ENCODE data around the gene PRDM16. TPM values are rescaled to one million over a fixed set of nuclear protein-coding genes. Genes with fewer than 3 reads are reported as not detected.

PRDM16 gene
- total RNA-seq, 1 experiment from 2014 or later: not detected

DNA sequence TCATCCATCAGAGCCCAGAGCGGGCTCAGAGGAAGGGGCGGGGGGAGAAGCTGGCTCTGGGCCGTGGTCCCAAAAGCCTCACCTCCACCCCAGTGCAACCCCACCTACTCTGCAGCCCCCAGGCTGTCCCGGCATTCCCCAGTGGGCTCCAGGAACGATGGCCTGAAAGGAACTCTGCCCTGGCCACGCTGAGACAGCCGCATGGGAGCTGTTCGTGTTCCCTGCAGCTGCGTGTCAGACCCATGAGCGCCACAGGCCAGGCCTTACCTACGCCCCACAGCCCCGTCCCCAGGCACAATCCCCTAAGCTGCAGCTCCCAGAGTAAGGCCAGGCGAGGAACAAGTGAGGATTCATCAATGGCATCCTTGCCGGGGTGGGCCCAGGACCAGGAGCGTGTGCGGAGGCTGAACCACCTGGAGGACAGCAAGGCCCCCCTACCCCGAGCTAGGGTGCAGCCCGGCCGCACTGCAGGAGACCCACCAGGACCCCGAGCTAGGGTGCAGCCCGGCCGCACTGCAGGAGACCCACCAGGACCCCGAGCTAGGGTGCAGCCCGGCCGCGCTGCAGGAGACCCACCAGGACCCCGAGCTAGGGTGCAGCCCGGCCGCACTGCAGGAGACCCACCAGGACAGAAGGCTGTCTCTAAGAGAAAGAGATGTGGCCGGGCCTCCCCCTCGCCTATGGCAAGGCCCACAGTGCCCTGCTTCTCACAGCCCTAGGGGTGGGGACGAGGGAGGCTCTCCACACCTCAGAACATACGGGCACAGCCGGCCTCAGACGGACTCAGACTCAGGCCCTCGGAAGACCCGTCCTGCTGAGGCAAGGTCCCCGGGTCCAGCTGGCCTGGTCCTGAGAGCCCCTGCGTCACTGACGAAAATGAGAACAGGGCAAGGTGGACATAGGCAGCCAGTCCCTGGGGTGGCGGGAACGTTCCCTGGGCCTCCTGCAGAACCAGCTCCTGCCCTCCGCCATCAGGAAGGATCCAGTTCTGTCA lies 359.0 kb downstream of the PRDM16 start:
- BruUV-seq (replicated peaks): no TSS peak
- no peaks in the 10 kb centered on the region for H3K9me3 Mint-ChIP-seq (ENCODE audit: unreplicated experiment)
- H3K4me3 Mint-ChIP-seq (ENCODE audit: unreplicated experiment): no peak overlapping the region
- no peaks in the 10 kb centered on the region for H3K4me1 Mint-ChIP-seq (ENCODE audit: insufficient read depth, unreplicated experiment)
- DNase-seq (ENCODE audit: unreplicated experiment): no peak
- intact Hi-C loops (cut with micrococcal nuclease): no loop called here
- ChIA-PET POLR2A (interaction anchor here (0.7 kb wide), 1 partner anchor 939 kb away, joined by 3 read pairs; no protein-coding TSS in a partner anchor), CTCF (interaction anchor here (0.6 to 1.1 kb wide), 3 partner anchors 25 to 1394 kb away, joined by 3 to 4 read pairs (median 3); no protein-coding TSS in a partner anchor)
- H3K36me3 Mint-ChIP-seq (ENCODE audit: insufficient read depth, unreplicated experiment): no peaks in the 10 kb centered on the region
- peaks cover 12% of the 10 kb centered on the region for H3K27me3 Mint-ChIP-seq (ENCODE audit: insufficient read depth, unreplicated experiment)
- H3K27ac Mint-ChIP-seq (ENCODE audit: low read depth, unreplicated experiment): no peak overlapping the region
- TF ChIP-seq, protein P1, sequence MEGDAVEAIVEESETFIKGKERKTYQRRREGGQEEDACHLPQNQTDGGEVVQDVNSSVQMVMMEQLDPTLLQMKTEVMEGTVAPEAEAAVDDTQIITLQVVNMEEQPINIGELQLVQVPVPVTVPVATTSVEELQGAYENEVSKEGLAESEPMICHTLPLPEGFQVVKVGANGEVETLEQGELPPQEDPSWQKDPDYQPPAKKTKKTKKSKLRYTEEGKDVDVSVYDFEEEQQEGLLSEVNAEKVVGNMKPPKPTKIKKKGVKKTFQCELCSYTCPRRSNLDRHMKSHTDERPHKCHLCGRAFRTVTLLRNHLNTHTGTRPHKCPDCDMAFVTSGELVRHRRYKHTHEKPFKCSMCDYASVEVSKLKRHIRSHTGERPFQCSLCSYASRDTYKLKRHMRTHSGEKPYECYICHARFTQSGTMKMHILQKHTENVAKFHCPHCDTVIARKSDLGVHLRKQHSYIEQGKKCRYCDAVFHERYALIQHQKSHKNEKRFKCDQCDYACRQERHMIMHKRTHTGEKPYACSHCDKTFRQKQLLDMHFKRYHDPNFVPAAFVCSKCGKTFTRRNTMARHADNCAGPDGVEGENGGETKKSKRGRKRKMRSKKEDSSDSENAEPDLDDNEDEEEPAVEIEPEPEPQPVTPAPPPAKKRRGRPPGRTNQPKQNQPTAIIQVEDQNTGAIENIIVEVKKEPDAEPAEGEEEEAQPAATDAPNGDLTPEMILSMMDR (IDR thresholded peaks at IDR 0.05; ENCODE audit: unreplicated experiment): no peak

DNA sequence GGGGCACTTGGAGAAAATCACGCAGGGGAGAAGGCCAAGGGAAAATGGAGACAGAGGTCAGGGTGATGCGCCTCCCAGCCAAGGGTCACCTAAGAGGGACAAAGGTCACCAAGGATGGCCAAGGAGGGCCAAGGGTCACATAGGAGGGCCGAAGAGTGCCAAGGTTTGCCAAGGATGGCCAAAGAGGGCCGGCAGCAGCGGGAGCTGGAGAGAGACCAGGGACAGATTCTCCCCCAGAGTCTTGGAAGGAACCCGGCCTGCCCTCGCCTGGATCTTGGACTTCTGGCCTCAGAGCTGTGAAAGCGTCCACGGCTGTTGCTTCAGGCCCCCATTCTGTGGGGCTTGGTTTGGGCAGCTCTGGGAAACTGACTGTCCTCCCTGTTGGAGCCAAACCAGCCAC lies 359.9 kb downstream of the PRDM16 start:
- TF ChIP-seq, protein P1 (IDR thresholded peaks at IDR 0.05; ENCODE audit: unreplicated experiment): no peak
- BruUV-seq (replicated peaks): no TSS peak
- intact Hi-C loops (cut with micrococcal nuclease): no loop called here
- Mint-ChIP-seq H3K27ac (ENCODE audit: low read depth, unreplicated experiment) (no peak overlapping the region), H3K4me1 (ENCODE audit: insufficient read depth, unreplicated experiment) (no peaks in the 10 kb centered on the region), H3K27me3 (ENCODE audit: insufficient read depth, unreplicated experiment) (peaks cover 21% of the 10 kb centered on the region), H3K4me3 (ENCODE audit: unreplicated experiment) (no peak overlapping the region), H3K9me3 (ENCODE audit: unreplicated experiment) (no peaks in the 10 kb centered on the region), H3K36me3 (ENCODE audit: insufficient read depth, unreplicated experiment) (no peaks in the 10 kb centered on the region)
- DNase-seq (ENCODE audit: unreplicated experiment): no peak
- CTCF ChIA-PET: interaction anchor here (0.7 to 1.1 kb wide), 2 partner anchors 24 to 573 kb away, joined by 3 to 4 read pairs; no protein-coding TSS in a partner anchor
- POLR2A ChIA-PET: no interaction called here

DNA sequence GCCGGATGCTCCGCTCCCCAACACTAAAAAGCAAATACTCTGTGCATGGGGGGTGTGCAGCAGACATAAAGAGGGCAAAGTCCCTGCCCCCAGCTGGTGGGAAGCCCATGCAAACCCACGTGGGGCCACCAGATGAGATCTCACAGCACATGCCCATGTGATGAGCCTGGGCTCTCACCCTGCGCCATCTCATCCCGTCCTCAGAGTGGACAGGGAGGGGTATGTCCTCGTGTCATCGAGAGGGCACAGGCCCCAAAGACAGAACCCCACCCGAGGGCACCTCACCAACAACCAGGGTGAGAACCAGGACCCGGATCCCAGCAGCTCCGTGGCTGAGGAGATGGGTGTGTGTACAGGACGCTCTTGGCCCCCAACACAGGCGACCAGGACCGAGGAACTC lies 360.3 kb downstream of the PRDM16 start:
- intact Hi-C loops (cut with micrococcal nuclease): no loop called here
- CTCF ChIA-PET: interaction anchor here (0.7 to 1.1 kb wide), 3 partner anchors 24 to 573 kb away, joined by 3 to 5 read pairs (median 4); no protein-coding TSS in a partner anchor
- Mint-ChIP-seq H3K36me3 (ENCODE audit: insufficient read depth, unreplicated experiment) (no peaks in the 10 kb centered on the region), H3K27ac (ENCODE audit: low read depth, unreplicated experiment) (no peak overlapping the region), H3K9me3 (ENCODE audit: unreplicated experiment) (no peaks in the 10 kb centered on the region), H3K4me3 (ENCODE audit: unreplicated experiment) (no peak overlapping the region), H3K27me3 (ENCODE audit: insufficient read depth, unreplicated experiment) (peaks cover 22% of the 10 kb centered on the region), H3K4me1 (ENCODE audit: insufficient read depth, unreplicated experiment) (no peaks in the 10 kb centered on the region)
- TF ChIP-seq, protein P1 (IDR thresholded peaks at IDR 0.05; ENCODE audit: unreplicated experiment): no peak
- DNase-seq (ENCODE audit: unreplicated experiment): no peak
- POLR2A ChIA-PET: no interaction called here
- no TSS peak for BruUV-seq (replicated peaks)

DNA sequence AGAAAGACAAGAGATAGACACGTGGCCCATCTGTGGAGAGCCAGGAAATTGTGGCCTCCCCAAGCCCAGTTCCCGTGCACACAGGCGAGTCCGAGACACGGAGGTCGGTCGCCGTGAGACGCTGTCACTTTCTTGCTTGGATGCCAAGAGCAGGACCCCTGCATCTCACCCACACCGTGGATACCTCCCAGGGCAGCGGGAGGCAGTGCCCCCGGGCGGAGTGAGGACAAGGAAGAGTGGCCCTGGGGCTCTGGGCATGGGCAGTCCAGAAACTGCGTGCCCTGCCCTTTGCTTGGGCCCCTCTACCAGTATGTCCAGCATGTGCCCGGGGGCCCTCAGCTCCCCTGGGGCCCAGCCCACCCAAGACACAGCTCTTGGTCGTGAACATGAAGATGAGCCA lies 360.8 kb downstream of the PRDM16 start:
- Mint-ChIP-seq H3K4me3 (ENCODE audit: unreplicated experiment) (no peak overlapping the region), H3K27ac (ENCODE audit: low read depth, unreplicated experiment) (no peak overlapping the region), H3K4me1 (ENCODE audit: insufficient read depth, unreplicated experiment) (no peaks in the 10 kb centered on the region), H3K36me3 (ENCODE audit: insufficient read depth, unreplicated experiment) (no peaks in the 10 kb centered on the region), H3K27me3 (ENCODE audit: insufficient read depth, unreplicated experiment) (peaks cover 22% of the 10 kb centered on the region), H3K9me3 (ENCODE audit: unreplicated experiment) (no peaks in the 10 kb centered on the region)
- intact Hi-C loops (cut with micrococcal nuclease): no loop called here
- TF ChIP-seq, protein P1 (IDR thresholded peaks at IDR 0.05; ENCODE audit: unreplicated experiment): no peak
- DNase-seq (ENCODE audit: unreplicated experiment): no peak
- ChIA-PET CTCF (interaction anchor here (1.1 kb wide), 2 partner anchors 23 to 295 kb away, joined by 4 to 5 read pairs; no protein-coding TSS in a partner anchor), POLR2A (no interaction called here)
- BruUV-seq (replicated peaks): no TSS peak

Data from MCF 10A (cell line).